HepG2 (cell line): ENCODE results near the gene NUDCD3. TPM values are rescaled to one million over a fixed set of nuclear protein-coding genes. Genes with fewer than 3 reads are reported as not detected.

Experiments used
- ATAC-seq: fragments of 200-7000 bp; cut with Tn5 transposase; 3 replicates; pipeline ENCODE4 v1.9.1; 2020; ENCODE audit warnings: mild to moderate bottlenecking, moderate library complexity
- BruUV-seq: library from RNA; stranded (reverse); fragments of 400-500 nt; replicated peaks from 2 replicates; lab custom pipeline; 2021; lab: Mats Ljungman, UMichigan
- CTCF ChIA-PET: fragments of 300-600 bp; formaldehyde crosslinking; extraction: SDS; loops from one replicate; lab custom pipeline; 2021; ENCODE audit warnings: low total read pairs, inconsistent platforms, low intra/inter-chr PET ratio; lab: Yijun Ruan, JAX
- POLR2A ChIA-PET: fragments of 350-600 bp; sonication (Branson Sonifier 250); formaldehyde crosslinking; loops from one replicate; lab custom pipeline; 2020; ENCODE audit warnings: antibody characterized with exemption, inconsistent platforms; lab: Yijun Ruan, JAX
- DNase-seq: peaks from one replicate; pipeline ENCODE4 v3.0.0-alpha.2; 2015; ENCODE audit warnings: low spot score
- FAIRE-seq: peaks from 3 replicates; lab custom pipeline; 2011; peaks lifted over from hg19 to GRCh38; lab: Jason Lieb, UNC
- H2AFZ ChIP-seq: one replicate; pipeline ENCODE4 v1.6.1; 2011; ENCODE audit warnings: low read length, inconsistent platforms
- H3K27ac ChIP-seq: fragments of 300-600 bp; 3 replicates; pipeline ENCODE4 v1.8.0; 2011; ENCODE audit warnings: mixed run types, mild to moderate bottlenecking, mixed read lengths, low read length, inconsistent platforms; ENCODE audit not compliant: insufficient read depth; ENCODE audit errors: extremely low read length
- H3K27me3 ChIP-seq, 2 experiments: fragments of 200-600 bp in 1 of 2; 2 replicates in 1 of 2; 3 replicates in 1 of 2; pipeline versions ENCODE4 v1.6.0 to v1.8.0; 2011; ENCODE audit warnings: low read length in 2 of 2, mild to moderate bottlenecking in 2 of 2, moderate library complexity in 2 of 2, inconsistent platforms in 1 of 2; ENCODE audit not compliant: insufficient read depth in 2 of 2, control insufficient read depth in 1 of 2
- H3K36me3 ChIP-seq, 2 experiments: fragments of 200-600 bp in 1 of 2; replicated peaks in 1 of 2; 2 replicates in 1 of 2; 3 replicates in 1 of 2; pipeline versions ENCODE4 v1.5.1 to v1.8.0; 2011; ENCODE audit warnings: low read length in 2 of 2, inconsistent platforms in 1 of 2; ENCODE audit not compliant: insufficient read depth in 2 of 2, control insufficient read depth in 1 of 2
- H3K4me1 ChIP-seq: 2 replicates; pipeline ENCODE4 v1.5.1; 2012; ENCODE audit warnings: low read length, inconsistent platforms; ENCODE audit not compliant: insufficient read depth
- H3K4me2 ChIP-seq: 2 replicates; pipeline ENCODE4 v1.6.0; 2011; ENCODE audit warnings: low read depth, low read length, inconsistent platforms
- H3K4me3 ChIP-seq, 3 experiments: fragments of 200-600 bp in 1 of 3; sonication (generic), shearing (Covaris generic) in 1 of 3; replicated peaks in 1 of 3; 2 replicates each; pipeline ENCODE4 v1.5.1; 2011 to 2016; ENCODE audit warnings: low read length in 3 of 3, inconsistent platforms in 2 of 3, low read depth in 2 of 3, mild to moderate bottlenecking in 2 of 3, control low read depth in 1 of 3, mixed read lengths in 1 of 3; ENCODE audit not compliant: insufficient read depth in 1 of 3
- H3K79me2 ChIP-seq: one replicate; pipeline ENCODE4 v1.6.1; 2011; ENCODE audit warnings: low read length, inconsistent platforms; ENCODE audit not compliant: insufficient read depth
- H3K9ac ChIP-seq: 2 replicates; pipeline ENCODE4 v1.6.0; 2011; ENCODE audit warnings: mild to moderate bottlenecking, low read depth, low read length, inconsistent platforms; ENCODE audit not compliant: insufficient read depth
- H3K9me3 ChIP-seq: 2 replicates; pipeline ENCODE4 v1.5.1; 2012; ENCODE audit warnings: mild to moderate bottlenecking, low read length
- H4K20me1 ChIP-seq: 2 replicates; pipeline ENCODE4 v1.6.0; 2011; ENCODE audit warnings: inconsistent platforms, mild to moderate bottlenecking, low read length, moderate library complexity; ENCODE audit not compliant: insufficient read depth
- AGO1 ChIP-seq: fragments of 200-400 bp; formaldehyde crosslinking; IDR thresholded peaks from 2 replicates; pipeline ENCODE4 v1.6.1; 2017; ENCODE audit warnings: mild to moderate bottlenecking, low read depth, low read length, moderate library complexity; ENCODE audit not compliant: poor library complexity, severe bottlenecking
- DRAP1 ChIP-seq: IDR thresholded peaks from 2 replicates; pipeline ENCODE4 v1.6.1; 2016; ENCODE audit warnings: missing genetic modification reagents, missing compliant biosample characterization
- HIVEP1 ChIP-seq: sonication (generic); formaldehyde crosslinking; IDR thresholded peaks from 2 replicates; pipeline ENCODE4 v1.4.0; 2020; ENCODE audit warnings: mild to moderate bottlenecking, missing genetic modification reagents
- MAFK ChIP-seq, 2 experiments: IDR thresholded peaks in 1 of 2; conservative IDR thresholded peaks in 1 of 2; 2 replicates each; pipeline ENCODE4 v1.6.1; 2011; ENCODE audit warnings: improper control_type of control experiment in 2 of 2, low read length in 2 of 2
- ZFP1 ChIP-seq: IDR thresholded peaks from 2 replicates; pipeline ENCODE4 v1.6.1; 2016
- ZNF121 ChIP-seq: sonication (generic); formaldehyde crosslinking; IDR thresholded peaks from 2 replicates; pipeline ENCODE4 v1.5.0; 2020; ENCODE audit warnings: mild to moderate bottlenecking, missing genetic modification reagents
- ZSCAN31 ChIP-seq: sonication (generic); formaldehyde crosslinking; IDR thresholded peaks from 2 replicates; pipeline ENCODE4 v1.5.0; 2020; ENCODE audit warnings: low read depth, mild to moderate bottlenecking, missing genetic modification reagents
- WGBS: methylation state at CpG from one replicate; pipeline ENCODE4 v1.1.6; 2017; ENCODE audit warnings: low lambda C conversion rate; 5-methylcytosine and 5-hydroxymethylcytosine counted together
- in situ Hi-C: cut with HindIII; loops from 2 replicates; pipeline ENCODE4 v1.10.0; 2017; ENCODE audit warnings: low pct_unique_long_range_greater_than_20kb; ENCODE audit not compliant: extremely low pct_ligation_motif_present
- intact Hi-C: fragments of 100-400 bp; cut with micrococcal nuclease; formaldehyde crosslinking; loops from one replicate; pipeline ENCODE4 v1.10.0; 2022; ENCODE audit not compliant: unreplicated experiment
- polyA plus RNA-seq, 8 experiments: library from polyadenylated mRNA; depleted of rRNA in 3 of 8; stranded (reverse) in 7 of 8; unstranded in 1 of 8; fragments of >200 nt; fragmentation: Illumina TruSeq in 4 of 8; extraction: Trizol in 4 of 8; gene quantifications; 2 replicates each; pipeline versions ENCODE4 v1.2.1 to v1.2.3, GENCODE V29; 2011 to 2016; ENCODE audit warnings: low read depth in 4 of 8, missing spikeins in 1 of 8, mixed read lengths in 1 of 8; ENCODE audit not compliant: insufficient read depth in 1 of 8
- total RNA-seq, 5 experiments: library from RNA; depleted of rRNA; stranded (reverse); fragments of >200 nt; fragmentation: Illumina TruSeq; extraction: Trizol; gene quantifications; 2 replicates each; pipeline ENCODE4 v1.2.3, GENCODE V29; 2016; ENCODE audit warnings: low read depth in 1 of 5
- TF ChIP-seq, protein P1 (sequence below): sonication (generic); formaldehyde crosslinking; IDR thresholded peaks from 2 replicates; pipeline ENCODE4 v1.9.0; 2021; ENCODE audit warnings: missing genetic modification reagents, borderline replicate concordance
- TF ChIP-seq, protein P2 (sequence below): sonication (generic); formaldehyde crosslinking; IDR thresholded peaks from 2 replicates; pipeline ENCODE4 v1.4.0; 2020; ENCODE audit warnings: missing genetic modification reagents, low read depth, mild to moderate bottlenecking, borderline replicate concordance

NUDCD3 gene
- total and polyA plus RNA-seq, 2 of the 13 experiments (the other 11 are each of a cell fraction or from before 2014, with no cell fraction given) = 20.8 to 49.9 TPM

DNA sequence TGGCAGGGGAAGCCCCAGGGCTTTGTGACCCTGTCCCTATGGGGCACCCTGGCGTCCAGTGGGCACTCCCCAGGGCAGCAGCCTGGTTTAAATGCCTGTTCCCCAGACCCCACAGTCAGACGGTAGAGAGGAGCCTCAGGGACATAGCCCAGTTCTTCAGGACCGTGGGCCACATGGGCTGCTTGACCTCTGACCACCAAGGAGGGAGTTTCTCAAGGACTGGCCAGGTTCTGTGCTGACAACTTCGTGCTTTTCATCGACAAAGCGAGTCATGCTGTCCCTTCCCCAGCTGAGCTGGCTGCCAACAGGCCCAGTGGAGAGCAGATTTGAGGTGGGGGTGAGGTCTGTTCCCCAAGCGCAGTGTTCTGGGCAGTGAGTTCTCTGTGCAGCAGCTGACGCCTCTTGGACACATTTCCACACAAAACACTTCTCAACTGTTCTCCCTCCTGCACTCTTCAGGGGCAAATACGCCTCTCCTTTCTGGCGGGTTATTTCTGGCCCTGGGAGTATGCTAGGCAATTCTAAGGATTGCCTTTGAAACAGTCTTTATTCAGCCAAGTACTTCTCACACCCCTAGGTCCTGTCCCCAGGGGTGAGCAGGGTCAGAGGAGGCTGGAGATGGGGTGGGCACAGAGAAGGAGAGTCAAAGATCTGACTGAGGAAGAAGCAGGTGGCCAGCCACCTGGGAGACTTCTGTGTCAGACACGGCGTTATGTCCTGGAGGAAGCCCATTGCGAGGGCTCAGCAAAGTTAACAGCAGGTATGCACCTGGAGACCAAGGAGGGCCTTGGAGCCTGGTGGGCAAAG, 107.8 kb downstream of the NUDCD3 start:
- POLR2A ChIA-PET = interaction anchor here (1.2 kb wide), 1 partner anchor 200 kb away, joined by 3 read pairs; the partner anchor contains the start of gene TMED4
- H3K4me3 ChIP-seq = no peak overlapping the region
- in situ Hi-C loops = no loop called here

More for the DNA sequence above, 107.8 kb downstream of the NUDCD3 start:
- FAIRE-seq (no peak), ATAC-seq (no peak), DNase-seq (no peak)
- no peak overlapping the region for H3K9ac ChIP-seq
- H3K27ac ChIP-seq = no peak overlapping the region
- intact Hi-C loops = no loop called here
- no peaks in the 10 kb centered on the region for H3K27me3 ChIP-seq
- H3K4me1 ChIP-seq = peaks cover 22% of the 10 kb centered on the region
- no peaks in the 10 kb centered on the region for H4K20me1 ChIP-seq
- H3K79me2 ChIP-seq = no peaks in the 10 kb centered on the region
- no peak overlapping the region for H3K4me2 ChIP-seq
- H3K36me3 ChIP-seq = peaks cover 9 to 24% of the 10 kb centered on the region in 2 experiments; a peak in 4 of 5 replicates
- no TSS peak for BruUV-seq
- TF ChIP-seq DRAP1 (CRISPR knock-in tag) (no peak), AGO1 (no peak), ZSCAN31 (CRISPR knock-in tag) (no peak), ZFP1 (CRISPR knock-in tag) (no peak), MAFK (conservative IDR thresholded peaks at IDR 0.05 in 1 of 2, IDR thresholded peaks at IDR 0.05 in 1 of 2; ENCODE audit: low read length in 2 of 2) (no peak), HIVEP1 (CRISPR knock-in tag) (no peak), ZNF121 (CRISPR knock-in tag) (no peak)
- TF ChIP-seq, protein P1, sequence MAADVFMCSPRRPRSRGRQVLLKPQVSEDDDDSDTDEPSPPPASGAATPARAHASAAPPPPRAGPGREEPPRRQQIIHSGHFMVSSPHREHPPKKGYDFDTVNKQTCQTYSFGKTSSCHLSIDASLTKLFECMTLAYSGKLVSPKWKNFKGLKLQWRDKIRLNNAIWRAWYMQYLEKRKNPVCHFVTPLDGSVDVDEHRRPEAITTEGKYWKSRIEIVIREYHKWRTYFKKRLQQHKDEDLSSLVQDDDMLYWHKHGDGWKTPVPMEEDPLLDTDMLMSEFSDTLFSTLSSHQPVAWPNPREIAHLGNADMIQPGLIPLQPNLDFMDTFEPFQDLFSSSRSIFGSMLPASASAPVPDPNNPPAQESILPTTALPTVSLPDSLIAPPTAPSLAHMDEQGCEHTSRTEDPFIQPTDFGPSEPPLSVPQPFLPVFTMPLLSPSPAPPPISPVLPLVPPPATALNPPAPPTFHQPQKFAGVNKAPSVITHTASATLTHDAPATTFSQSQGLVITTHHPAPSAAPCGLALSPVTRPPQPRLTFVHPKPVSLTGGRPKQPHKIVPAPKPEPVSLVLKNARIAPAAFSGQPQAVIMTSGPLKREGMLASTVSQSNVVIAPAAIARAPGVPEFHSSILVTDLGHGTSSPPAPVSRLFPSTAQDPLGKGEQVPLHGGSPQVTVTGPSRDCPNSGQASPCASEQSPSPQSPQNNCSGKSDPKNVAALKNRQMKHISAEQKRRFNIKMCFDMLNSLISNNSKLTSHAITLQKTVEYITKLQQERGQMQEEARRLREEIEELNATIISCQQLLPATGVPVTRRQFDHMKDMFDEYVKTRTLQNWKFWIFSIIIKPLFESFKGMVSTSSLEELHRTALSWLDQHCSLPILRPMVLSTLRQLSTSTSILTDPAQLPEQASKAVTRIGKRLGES (CRISPR knock-in tag) = no peak
- TF ChIP-seq, protein P2, sequence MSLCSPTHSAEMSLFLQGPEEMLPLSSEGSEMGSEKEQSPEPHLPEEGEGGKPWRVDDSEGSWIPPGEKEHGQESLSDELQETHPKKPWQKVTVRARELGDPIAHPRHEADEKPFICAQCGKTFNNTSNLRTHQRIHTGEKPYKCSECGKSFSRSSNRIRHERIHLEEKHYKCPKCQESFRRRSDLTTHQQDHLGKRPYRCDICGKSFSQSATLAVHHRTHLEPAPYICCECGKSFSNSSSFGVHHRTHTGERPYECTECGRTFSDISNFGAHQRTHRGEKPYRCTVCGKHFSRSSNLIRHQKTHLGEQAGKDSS (CRISPR knock-in tag) = no peak
- WGBS = 98% methylated on average over 8 of the region's 13 CpGs
- H3K9me3 ChIP-seq = no peaks in the 10 kb centered on the region
- H2AFZ ChIP-seq = no peak overlapping the region
- CTCF ChIA-PET = no interaction called here
